Large intestine (tissue), 3 donors: Measurements from ENCODE around the gene PPM1F. TPM values are rescaled to one million over a fixed set of nuclear protein-coding genes. Genes with fewer than 3 reads are reported as not detected.

Source experiments
- DNase-seq, 2 donors: peaks; one replicate each; pipeline versions ENCODE4 v3.0.0 to v3.0.0-alpha.2; 2013
- H3K27ac ChIP-seq: one replicate; pipeline ENCODE4 v1.5.1; 2013; ENCODE audit warnings: low read length
- H3K27me3 ChIP-seq: 2 replicates; pipeline ENCODE4 v1.6.1; 2013; ENCODE audit warnings: low read length; ENCODE audit not compliant: control insufficient read depth, insufficient read depth
- H3K36me3 ChIP-seq: 2 replicates; pipeline ENCODE4 v1.6.1; 2013; ENCODE audit warnings: low read length; ENCODE audit not compliant: control insufficient read depth, insufficient read depth
- H3K4me1 ChIP-seq: one replicate; pipeline ENCODE4 v1.6.1; 2013; ENCODE audit warnings: low read length; ENCODE audit not compliant: control insufficient read depth, insufficient read depth
- H3K4me3 ChIP-seq: one replicate; pipeline ENCODE4 v1.5.1; 2013; ENCODE audit warnings: low read length
- H3K9me3 ChIP-seq: one replicate; pipeline ENCODE4 v1.6.1; 2013; ENCODE audit warnings: mild to moderate bottlenecking, low read depth, low read length, moderate library complexity; ENCODE audit not compliant: control insufficient read depth
- WGBS: methylation state at CpG from one replicate; pipeline ENCODE4 v1.1.5; 2013; ENCODE audit warnings: low lambda C conversion rate; ENCODE audit not compliant: insufficient coverage; 5-methylcytosine and 5-hydroxymethylcytosine counted together
- polyA plus RNA-seq: library from polyadenylated mRNA; unstranded; fragments of 120-200 nt; gene quantifications from one replicate; pipeline ENCODE4 v1.2.1, GENCODE V29; 2013

PPM1F gene
- polyA plus RNA-seq, 1 donor = 18.0 TPM

DNA sequence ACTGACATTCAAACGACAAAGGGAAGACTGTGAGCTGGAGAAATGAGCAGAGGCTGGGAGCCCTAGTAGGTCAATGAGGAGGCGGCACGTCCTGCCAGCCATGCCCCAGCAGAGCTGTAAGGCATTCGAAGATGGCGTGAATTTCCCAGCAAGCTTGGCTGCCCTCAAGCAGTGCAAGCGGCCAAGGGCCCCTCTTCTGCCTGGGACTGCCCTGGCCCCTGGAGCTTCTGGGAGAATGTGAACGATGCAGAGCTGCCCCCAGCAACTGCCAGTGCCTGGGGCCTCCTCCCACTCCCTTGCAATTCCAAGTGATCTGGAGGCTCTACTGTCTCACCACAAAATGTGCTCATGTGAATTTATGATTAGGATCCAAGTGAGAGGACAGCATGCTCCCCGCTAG, 4.3 kb downstream of the PPM1F start:
- peaks cover 8% of the 10 kb centered on the region for H3K4me1 ChIP-seq
- H3K27ac ChIP-seq = no peak overlapping the region
- WGBS = no CpG with 5 or more reads among the region's 8 CpGs
- no peaks in the 10 kb centered on the region for H3K9me3 ChIP-seq
- H3K36me3 ChIP-seq = peaks cover 18% of the 10 kb centered on the region
- no peaks in the 10 kb centered on the region for H3K27me3 ChIP-seq
- no peak for DNase-seq
- no peak overlapping the region for H3K4me3 ChIP-seq

DNA sequence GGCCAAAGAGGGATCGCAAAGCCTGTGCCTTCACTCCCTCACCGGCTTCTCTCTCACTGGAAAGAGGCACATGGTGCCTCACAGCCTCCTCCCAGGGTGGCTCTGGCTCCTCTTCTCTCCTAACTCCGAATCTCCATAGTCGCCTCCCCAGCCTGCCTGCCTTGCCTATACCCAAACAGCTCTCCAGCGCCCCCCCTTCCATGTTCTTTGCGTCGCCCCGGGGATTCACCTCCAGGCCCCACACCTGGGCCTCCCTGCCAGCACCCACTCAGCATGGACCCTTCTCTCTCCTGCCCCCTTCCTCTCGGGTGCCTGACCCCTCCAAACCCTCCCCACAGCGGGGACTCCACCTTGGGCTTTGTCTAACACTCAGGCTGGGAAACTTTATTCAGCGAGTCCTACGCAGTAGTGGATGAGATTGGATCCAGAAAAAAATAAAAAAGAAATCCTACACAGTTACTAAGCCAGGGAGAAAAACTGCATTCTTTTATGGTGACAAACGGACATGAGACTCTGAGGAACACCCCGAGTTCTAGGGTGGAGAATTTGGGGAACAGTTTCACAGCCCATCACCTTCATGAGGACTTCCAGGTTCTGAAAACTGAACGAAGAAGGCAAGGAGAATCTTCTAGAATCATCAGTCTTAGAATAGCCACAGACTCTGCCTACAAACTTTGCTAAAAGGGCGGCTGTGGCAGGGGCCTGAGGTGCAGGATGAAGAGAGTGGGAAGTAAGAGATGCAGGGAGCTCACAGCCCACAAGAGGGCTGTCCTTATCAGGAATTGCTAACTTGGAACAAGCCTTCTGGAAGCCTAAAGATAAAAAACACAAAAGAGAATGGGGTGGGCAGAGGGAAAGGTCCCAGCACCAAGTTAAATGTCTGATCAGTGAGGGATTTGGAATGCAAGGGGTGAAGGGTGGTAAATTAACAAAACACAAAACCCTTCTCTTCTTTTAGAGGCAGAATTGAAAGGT, 5.3 kb downstream of the PPM1F start:
- peaks cover 5% of the 10 kb centered on the region for H3K4me1 ChIP-seq

DNA sequence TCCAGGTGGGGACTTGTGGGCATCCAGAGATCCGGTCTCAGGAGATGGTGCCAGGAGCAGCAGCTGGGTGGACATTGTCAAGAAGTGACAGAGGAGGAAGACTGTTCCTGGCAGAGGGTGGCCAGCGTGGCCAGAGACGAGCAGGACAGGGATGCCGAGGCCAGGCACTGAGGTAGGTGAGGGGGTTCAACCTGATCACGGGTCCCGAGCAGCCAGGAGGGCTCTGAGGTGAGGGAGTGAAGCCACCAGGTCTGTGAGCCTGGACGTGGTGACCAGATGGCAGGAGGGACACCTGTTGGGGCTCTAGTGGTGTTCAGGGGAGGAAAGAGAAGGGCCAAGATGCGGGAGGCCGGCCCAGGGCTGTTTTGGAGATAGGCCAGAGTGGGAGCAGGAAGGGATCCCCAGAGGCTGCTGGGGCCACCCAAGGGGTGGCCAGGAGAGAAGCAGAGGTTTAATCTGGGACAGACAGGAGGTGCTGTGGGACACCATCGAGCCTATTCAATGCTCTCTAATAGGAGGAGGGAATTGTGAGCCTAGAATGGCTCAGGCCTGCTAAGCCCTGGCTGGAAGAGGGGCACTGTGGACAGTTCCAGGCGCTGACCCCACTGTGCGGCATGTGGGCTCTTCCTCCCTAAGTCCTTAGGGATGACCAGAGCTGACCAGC, 6.3 kb downstream of the PPM1F start:
- Histone ChIP-seq H3K27me3 (no peaks in the 10 kb centered on the region), H3K27ac (no peak overlapping the region), H3K9me3 (no peaks in the 10 kb centered on the region), H3K4me1 (no peaks in the 10 kb centered on the region), H3K4me3 (no peak overlapping the region), H3K36me3 (peaks cover 21% of the 10 kb centered on the region)
- no peak for DNase-seq
- no CpG with 5 or more reads among the region's 12 CpGs for WGBS

More for the DNA sequence above, 5.3 kb downstream of the PPM1F start:
- H3K4me3 ChIP-seq = no peak overlapping the region
- peaks cover 18% of the 10 kb centered on the region for H3K36me3 ChIP-seq
- no peaks in the 10 kb centered on the region for H3K9me3 ChIP-seq
- no peaks in the 10 kb centered on the region for H3K27me3 ChIP-seq
- H3K27ac ChIP-seq = no peak overlapping the region
- DNase-seq = no peak
- WGBS = no CpG with 5 or more reads among the region's 16 CpGs

DNA sequence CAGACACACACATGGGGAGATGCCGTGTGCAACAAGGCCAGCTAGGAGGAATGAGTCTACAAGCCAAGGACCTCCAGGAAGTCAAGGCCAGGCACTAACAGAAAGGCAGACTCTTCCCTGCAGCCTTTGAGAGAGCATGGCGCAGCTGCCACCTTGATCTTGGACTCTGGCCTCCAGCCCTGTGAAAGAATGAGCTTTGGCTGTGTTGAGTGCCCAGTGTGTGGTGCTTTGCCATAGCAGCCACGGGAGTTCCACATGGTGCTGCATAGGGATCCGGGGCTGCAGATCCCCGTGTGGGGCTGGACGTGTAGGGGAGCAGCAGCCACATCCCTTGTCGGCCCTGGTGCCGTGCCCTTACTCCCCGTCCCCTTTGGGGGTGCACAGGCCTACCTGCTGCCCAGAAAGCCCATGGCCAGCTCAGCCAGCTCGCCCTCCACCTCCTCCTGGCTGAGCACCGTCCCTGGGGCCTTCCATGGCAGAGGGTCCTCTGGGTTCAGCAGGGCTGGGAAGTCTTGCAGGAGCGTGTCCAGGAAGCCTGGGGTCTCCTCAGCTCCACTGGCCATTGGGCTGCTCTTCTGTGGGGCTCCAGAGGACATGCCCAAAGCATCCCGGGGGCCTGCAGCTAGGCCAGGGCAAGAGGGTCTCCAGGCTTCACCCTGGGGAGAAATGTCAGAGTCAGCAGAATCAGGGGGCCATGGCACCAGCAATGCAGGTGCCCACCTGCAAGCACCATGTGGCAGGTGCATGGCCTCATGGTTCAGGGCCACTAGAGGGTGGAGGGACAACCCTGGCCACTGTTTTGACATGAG, 7.0 kb downstream of the PPM1F start:
- H3K27me3 ChIP-seq = no peaks in the 10 kb centered on the region
- no peaks in the 10 kb centered on the region for H3K9me3 ChIP-seq
- no peak for DNase-seq
- no peaks in the 10 kb centered on the region for H3K4me1 ChIP-seq
- H3K36me3 ChIP-seq = peaks cover 22% of the 10 kb centered on the region
- WGBS = no CpG with 5 or more reads among the region's 13 CpGs
- no peak overlapping the region for H3K27ac ChIP-seq
- H3K4me3 ChIP-seq = no peak overlapping the region

DNA sequence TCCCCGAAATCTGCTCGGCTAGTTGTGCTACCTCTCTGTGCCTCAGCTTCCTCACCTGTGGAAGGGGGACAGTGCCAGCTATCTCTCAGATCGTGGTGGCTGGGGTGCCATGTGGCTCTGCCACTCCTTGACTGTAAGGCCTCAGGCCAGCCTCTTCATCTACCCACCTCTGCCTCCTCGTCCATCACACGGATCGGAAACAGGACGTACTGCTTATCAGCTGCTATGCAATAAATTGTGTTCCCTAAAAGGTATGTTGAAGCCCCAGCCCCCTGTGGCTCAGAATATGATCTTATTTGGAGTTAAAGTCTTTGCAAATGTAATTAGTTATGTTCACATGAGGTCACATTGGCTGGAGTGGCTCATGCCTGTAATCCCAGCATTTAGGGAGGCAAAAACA, 7.8 kb downstream of the PPM1F start:
- no CpG with 5 or more reads among the region's 7 CpGs for WGBS
- Histone ChIP-seq H3K4me3 (no peak overlapping the region), H3K27ac (no peak overlapping the region), H3K9me3 (no peaks in the 10 kb centered on the region), H3K36me3 (peaks cover 22% of the 10 kb centered on the region), H3K4me1 (no peaks in the 10 kb centered on the region), H3K27me3 (no peaks in the 10 kb centered on the region)
- DNase-seq = no peak

DNA sequence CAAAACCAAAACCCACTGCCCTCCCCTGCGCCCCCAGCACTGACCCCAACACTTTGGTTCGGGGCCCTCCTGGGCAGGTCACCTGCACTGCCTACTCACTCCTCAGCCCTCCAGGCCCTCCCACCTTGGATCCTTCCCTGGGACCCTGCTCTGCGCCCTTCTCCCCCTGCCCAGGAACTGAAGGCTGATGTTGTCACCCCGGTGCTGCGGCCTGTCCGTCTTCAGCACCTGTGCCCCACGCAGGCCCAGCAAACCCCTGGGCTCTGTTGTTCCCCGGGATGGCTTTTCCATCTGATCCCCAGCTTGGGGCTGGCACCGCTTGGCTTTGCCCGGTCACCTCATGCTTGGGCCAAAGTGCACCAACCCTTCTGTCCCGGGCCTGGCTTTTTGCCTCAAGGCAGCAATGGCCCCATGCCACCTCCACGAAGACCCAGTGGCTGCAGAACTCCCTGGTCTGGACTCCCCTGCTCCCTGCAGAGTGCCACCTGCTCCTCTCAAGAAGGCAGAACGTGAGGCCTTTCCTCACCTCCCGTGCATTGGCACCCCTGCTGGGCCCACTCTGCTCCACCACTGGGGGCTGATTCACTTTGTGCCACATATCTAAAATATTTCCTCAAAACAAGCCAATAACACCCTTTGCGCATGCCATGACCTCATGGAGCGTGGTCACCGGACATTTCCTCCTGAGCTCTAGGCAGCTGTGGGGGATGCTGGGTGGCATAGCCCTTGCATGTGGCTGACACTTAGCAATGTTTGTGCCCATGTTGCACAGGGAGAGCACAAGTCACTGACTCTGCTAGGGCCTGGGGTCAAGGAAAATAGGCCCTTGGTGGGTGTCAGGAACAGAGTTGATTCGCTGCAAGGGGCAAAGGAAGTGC, 8.8 kb downstream of the PPM1F start:
- no peaks in the 10 kb centered on the region for H3K27me3 ChIP-seq
- H3K27ac ChIP-seq = no peak overlapping the region
- DNase-seq = no peak
- H3K4me1 ChIP-seq = no peaks in the 10 kb centered on the region
- H3K4me3 ChIP-seq = no peak overlapping the region
- WGBS = no CpG with 5 or more reads among the region's 18 CpGs
- no peaks in the 10 kb centered on the region for H3K9me3 ChIP-seq
- peaks cover 24% of the 10 kb centered on the region for H3K36me3 ChIP-seq

DNA sequence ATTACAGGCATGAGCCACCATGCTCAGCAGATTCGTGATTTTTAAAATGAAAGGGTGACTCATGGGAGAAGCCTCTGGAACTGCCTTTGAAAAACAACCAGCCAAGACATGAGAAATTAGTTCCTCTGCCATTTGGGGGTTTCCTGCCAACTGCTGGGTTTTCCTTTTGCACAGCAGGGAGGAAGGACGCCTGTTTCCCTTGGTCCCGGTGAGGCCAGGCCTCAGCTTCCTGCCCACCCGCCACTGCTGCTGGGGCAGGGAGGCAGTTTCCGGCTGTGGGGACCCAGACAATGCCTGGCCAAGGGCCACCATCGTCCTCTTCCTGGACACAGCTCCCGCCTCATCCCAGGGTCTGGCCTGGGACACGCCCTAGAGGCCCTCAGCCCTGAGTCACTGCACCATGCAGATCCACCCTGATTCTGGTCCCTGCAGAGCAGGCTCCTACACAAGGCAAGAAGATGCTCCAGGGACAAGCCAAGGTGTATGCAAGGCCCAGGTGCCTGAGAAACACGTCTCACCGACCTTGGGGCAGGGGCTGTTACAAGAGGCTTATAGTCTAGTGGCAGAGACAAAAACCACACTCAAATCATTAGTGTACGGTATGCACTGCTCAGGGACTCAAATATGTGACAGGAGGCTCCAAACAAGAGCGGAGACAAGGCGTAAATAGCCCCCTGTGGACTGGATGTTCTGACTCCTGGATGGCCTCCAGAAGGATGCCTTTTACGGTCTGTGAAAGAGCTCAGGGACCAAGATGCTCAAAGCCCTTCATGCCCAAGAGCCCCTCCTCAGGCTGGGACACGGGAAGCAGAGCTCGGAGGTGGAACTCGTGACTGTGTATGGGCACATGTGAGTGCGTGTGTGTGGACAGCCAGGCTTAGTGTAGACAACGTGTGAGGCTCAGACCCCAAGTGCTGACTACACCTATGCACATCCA, 10.0 kb downstream of the PPM1F start:
- Histone ChIP-seq H3K4me3 (no peak overlapping the region), H3K9me3 (no peaks in the 10 kb centered on the region), H3K27ac (peak overlapping the region; percentile 17), H3K4me1 (peaks cover 2% of the 10 kb centered on the region), H3K27me3 (no peaks in the 10 kb centered on the region), H3K36me3 (peaks cover 24% of the 10 kb centered on the region)
- DNase-seq = peak; percentile 18 to 30
- WGBS = no CpG with 5 or more reads among the region's 19 CpGs

DNA sequence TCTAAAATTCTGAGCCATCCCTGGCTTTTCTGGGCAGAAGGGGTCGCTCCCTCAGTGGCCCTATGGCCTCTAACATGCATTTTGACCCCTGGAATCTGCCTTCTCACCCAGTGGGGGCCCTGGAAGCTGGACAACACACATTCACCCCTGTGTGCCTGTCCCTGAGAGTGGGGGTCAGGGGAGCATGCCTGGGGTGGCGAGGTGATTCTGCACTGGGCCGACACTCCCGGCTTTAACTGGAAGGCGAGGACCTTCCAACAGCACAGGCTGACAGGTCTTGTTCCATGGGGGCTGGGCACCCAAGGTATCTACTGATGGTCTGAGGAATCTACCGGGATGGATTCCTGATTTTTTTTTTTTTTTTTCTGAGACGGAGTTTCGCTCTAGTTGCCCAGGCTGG, 10.7 kb downstream of the PPM1F start:
- H3K27me3 ChIP-seq = no peaks in the 10 kb centered on the region
- no CpG with 5 or more reads among the region's 8 CpGs for WGBS
- H3K36me3 ChIP-seq = peaks cover 24% of the 10 kb centered on the region
- H3K4me3 ChIP-seq = no peak overlapping the region
- peak overlapping the region; percentile 17 for H3K27ac ChIP-seq
- H3K4me1 ChIP-seq = peaks cover 10% of the 10 kb centered on the region
- DNase-seq = no peak
- H3K9me3 ChIP-seq = no peaks in the 10 kb centered on the region

DNA sequence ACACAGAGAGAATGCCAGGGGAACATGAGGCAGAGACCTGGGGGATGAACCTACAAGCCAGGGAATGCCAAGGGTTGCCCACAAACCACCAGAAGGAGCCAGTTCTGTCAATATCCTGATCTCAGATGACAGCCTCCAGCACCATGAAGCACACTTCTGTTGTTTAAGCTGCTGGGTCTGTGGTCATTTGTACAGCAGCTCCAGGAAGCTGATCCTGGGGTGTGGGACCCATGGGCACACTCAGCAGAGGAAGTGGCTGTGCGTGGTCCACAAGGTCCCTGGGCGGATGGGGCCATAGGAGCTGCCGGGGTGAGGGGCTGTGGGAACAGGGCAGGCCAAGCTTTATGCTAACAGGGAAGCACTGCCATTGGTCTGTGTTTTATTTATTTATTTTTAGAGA, 12.1 kb downstream of the PPM1F start:
- WGBS = no CpG with 5 or more reads among the region's 3 CpGs
- Histone ChIP-seq H3K27ac (no peak overlapping the region), H3K4me1 (peaks cover 11% of the 10 kb centered on the region), H3K9me3 (no peaks in the 10 kb centered on the region), H3K27me3 (no peaks in the 10 kb centered on the region), H3K36me3 (peaks cover 25% of the 10 kb centered on the region), H3K4me3 (no peak overlapping the region)
- DNase-seq = no peak
